NCI-H2227 (cell line): ENCODE data around the gene SAMD10.
"Not testable (repeated sequence)": the region's sequence is repeated elsewhere in the genome, so short reads cannot be mapped to it uniquely, and the experiment has no call there.

Experiments
- DNase-seq: peaks from one replicate; lab custom pipeline; 2025; ENCODE audit not compliant: unreplicated experiment; lab: John Stamatoyannopoulos, UW

The SAMD10 gene

DNA sequence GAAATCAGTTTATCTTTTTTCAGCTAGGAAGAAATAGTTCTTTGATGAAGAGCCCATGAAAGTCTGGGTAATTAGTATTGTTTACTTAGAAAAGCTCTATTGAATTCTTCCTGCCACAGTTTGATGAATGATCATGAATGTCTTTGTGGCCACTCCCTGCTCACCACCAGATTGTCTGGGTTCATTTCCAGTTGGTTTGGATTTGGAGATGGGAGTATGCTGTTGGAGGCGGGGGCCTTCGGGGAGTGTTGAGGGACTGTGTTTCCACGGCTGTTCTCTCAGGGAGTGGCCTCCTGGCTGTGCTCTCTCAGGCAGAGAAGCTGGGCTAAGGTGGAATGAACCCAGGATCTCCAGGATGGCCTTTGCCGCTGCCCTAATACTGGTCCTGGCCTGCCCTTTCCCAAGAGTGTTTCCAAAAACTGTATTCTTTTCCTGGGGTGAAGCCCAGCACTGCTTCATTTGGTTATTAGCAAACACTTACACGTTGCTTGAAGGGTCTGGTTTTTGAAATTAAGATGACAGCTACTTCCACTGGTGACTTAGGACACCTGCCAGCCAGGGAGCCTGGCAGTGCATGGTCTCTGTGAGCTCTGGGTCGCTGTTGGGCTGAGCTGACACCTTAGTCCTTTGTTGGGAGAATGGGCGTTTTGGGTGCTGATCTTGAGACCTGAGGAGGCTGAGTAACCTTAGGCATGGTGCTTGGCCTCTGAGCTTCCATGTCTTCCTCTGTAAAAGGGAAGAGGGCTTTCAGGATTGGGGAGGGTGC is 24.7 kb upstream of the SAMD10 start:
- DNase-seq: no peak

DNA sequence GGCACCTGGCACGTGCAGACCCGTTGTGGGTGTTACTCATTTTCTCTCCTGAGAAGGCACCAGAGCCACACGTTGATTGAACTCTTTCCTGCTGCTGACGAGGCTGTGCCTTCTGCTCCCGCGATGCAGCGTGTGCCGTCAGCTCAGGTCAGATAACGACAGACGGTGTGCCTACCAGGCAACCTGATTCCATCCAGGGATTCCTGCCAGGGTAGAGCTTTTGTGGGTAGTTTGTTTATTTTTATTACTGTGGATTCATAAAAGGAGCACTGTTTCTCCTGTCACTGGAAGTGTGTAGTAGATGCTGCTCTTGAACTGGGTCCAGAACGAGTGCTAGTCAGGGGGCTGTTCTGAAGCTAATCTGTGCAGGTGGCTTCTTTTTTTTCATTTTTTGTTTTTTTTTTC is 22.2 kb upstream of the SAMD10 start:
- no peak for DNase-seq

DNA sequence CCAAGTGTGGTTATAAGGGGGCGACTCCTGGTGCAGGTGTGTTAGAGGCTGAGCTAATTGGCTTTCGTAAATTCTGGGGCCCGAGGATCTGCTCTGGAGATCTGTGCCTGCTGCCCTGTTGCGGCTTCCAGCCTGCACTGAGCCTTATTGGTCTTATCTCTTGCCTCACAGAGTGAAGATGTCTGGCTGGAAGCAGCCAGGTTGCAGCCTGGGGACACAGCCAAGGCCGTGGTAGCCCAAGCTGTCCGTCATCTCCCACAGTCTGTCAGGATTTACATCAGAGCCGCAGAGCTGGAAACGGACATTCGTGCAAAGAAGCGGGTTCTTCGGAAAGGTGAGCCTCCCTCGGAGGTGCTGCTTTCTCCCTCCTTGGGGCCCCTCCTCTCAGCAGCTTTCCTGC is 21.5 kb upstream of the SAMD10 start:
- DNase-seq: no peak

DNA sequence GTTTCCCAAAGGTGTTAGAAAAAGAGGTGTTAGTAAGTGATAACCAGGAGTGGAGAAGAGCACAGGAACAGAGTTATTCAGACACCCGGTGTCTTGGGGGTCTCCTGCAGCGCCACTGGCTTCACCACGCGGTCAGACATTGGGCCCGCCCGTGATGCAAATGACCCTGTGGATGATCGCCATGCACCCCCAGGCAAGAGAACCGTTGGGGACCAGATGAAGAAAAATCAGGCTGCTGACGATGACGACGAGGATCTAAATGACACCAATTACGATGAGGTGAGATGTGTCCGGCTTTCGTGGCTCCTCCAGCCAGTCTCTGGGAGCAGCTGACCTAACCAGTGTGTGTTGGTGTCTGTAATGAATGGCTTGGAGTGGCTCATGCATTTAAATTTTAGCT is 3.5 kb upstream of the SAMD10 start:
- DNase-seq: no peak

DNA sequence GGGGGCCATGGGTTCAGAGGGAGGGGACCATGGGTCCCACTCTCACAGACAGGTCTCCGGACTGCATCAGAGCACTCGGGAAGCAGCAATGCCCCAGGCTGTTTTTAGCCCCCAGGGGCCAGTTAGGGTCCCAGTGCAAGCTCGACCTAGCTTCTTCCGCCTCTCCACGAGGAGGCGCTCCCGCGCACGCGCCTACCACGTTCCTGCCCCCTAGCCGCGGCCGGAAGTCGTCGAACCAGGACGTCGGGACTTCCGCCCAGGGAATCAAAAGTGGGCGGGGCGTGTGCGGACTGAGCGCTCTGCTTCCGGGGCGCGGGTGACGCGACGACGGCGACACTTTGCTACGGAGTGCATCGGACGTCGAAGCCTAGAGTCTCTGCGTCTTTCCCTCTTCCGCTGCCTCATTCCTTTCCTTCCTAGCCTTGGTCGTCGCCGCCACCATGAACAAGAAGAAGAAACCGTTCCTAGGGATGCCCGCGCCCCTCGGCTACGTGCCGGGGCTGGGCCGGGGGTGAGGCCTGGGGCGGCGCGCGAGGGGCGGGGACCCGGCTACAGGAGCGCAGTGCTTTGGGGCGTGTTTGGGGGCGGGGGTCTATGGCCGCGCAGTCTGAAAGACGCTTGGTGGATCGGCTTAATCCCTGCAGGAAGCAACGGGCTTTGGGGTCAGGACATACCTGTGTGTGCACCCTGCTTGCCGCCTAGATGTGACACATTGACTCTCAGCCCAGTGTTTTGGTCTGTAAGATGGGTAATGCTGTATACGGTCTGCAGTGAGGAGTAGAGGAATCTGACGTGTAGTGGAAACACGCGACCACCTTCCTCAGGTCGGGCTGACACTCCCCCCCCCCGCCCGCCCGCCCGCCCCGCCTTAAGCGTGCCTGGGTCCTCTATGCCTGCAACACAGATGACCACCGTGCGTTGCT is 1.6 kb upstream of the SAMD10 start, which contains the start of gene PRPF6:
TSS of gene PRPF6 (plus strand) at position 327 of the 923 bp plus-strand sequence. CDS start at position 441, 114 bp downstream.
- peak; percentile 99 for DNase-seq

DNA sequence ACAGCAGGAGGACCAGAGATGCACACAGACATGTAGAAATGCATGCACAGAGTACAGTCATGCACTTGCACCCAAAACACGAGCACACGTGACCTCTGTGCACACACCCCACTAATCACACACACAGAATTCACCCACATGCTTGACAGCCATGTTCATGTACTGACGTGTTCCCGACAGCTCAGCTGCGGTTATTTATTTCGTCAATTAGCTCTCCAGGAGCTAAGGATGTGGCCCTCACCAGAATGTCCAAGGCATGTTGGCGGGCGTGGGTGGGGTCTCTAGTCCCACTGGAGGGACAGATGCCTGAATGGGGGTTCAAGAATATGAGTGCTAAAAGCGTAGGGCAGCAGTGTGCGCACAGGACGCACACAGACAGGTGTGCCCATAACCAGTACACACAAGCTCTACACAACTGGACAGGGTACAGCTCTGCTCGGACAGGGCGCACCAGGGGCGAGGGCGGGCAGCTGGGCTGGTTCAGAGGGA is 919 bp upstream of the SAMD10 start:
- no peak for DNase-seq

DNA sequence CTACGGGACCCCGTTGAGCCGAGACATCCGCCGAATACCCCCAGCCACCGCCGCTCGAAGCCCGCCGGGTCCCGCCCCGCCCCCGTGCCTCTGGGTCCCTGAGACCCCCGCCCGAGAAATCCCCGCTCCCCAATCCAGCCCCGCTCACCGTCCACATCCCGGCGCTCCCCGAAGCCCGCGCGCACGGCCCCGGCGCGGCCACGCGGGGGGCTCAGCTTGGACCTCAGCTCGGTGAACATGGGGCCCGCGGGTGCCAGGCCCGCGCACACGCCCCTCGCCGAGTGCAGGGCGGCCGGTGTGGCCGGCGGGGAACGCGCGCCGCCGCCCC is 249 bp downstream of the SAMD10 start:
- no peak for DNase-seq

DNA sequence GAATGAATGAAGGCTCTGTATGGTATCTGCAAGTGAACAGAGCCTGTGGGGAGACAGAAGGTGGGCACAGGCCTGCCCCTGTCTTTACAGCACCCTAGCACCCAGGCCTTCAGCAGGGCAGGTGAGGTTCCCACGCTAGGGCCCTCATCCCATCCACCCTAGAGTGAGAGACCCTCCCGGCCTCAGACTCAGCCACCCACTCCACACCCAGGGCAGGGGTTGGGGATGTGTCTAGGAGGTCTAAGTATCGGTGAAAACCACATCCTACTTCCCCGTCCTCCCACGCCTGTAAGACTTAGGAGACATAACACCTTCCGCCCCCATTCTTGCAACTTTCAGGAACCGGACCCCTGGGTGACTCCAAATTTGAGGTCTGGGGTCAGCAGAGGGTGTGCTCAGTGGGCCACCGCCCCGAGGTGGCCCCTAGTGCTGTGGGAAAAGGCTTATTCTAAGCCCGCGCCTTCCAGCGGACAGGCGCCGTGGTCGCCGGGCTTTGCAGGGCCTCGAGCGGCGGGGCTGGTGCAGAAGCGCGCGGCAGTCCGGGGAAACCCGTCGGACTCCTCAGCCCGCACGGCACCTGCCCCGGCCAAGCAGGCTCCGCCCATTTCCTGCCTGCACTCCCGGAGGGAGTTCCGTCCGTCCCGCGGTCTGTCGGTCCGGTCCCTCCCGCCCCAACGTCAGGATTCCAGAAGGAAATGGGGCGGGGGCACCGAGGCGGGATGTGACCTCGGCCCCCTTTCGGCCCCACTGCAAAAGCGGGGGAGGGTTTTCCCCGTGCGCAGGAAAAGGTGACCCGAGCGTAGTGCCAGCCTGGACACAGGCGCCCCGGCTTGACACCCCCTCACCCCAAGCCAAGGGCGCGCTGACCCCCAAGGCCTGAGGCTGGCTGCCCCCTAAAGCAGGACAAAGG is 868 bp downstream of the SAMD10 start:
- DNase-seq: peak; percentile 82

DNA sequence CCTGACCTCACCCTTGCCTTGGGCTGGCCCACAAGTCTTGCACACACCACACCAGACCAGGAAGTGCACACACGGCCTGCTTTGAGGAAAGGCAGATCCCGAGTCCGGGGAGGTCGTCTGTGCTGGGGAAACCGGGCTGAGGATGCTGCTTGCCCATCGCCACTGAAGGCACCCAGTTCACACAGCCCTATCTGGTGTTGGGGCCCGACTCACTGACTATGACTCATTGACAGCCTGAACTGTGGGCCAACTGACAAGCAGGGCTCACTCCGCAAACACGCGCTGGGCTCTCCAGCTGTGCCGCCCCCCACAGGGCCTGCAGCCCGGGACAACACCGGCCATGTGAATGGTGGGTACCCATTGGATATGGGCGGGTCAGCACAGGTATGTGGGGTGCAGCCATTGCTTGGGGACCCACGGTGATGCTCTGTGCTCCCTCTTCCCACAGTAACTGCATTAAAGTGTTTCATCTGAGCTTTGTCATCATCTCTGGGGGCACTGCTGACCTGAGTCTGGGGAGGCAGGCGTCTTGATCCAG is 1.6 kb downstream of the SAMD10 start:
- no peak for DNase-seq

DNA sequence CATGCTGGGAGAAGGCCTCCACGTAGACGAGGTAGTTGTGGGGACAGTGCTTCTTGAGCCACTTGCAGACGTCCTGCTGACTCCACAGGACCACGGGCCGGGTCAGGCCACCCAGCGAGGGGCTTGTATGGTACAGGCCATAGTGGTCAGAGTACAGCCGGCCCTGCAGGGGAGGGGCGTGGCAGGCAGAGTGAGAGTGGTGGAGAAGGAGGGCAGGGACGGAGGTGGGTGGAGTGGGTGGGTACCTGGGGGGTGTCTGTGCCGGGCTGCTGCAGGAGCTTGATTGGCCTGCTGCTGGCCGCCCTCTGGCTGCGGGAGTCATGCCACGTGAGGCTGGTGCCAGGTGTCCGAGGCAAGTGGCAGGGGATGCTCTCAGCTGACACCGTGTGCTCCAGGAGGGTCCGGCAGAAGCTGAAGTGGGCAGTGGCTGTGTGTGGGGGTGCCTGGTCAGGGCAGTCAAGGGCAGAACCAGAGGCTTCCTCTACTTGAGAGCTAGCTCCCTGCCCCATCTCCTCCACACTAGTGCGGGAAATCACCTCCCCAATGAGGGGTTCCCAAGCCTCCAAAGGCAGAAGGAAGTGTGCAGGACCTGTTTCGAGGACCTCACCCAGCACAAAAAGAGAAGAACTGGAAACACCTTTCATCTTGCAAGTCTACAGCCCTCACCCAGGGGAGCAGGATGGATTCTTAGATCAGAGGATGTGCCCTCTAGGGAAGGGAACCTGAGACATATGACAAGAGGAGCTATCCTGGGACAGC is 2.3 kb downstream of the SAMD10 start:
- DNase-seq: no peak

DNA sequence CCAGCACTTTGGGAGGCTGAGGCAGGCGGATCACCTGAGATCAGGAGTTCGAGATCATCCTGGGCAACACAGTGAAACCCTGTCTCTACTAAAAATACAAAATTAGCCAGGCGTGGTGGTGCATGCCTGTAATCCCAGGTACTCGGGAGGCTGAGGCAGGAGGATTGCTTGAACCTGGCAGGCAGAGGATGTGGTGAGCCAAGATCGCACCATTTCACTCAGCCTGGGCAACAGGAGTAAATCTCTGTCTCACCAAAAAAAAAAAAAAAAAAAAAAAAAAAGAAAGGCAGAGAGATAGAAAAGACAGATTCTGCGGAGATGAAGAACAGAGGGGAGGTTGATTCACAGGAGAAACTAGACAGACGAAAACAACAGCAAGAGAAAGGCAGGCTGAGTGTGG is 2.9 kb downstream of the SAMD10 start:
- not testable (repeated sequence) for DNase-seq

DNA sequence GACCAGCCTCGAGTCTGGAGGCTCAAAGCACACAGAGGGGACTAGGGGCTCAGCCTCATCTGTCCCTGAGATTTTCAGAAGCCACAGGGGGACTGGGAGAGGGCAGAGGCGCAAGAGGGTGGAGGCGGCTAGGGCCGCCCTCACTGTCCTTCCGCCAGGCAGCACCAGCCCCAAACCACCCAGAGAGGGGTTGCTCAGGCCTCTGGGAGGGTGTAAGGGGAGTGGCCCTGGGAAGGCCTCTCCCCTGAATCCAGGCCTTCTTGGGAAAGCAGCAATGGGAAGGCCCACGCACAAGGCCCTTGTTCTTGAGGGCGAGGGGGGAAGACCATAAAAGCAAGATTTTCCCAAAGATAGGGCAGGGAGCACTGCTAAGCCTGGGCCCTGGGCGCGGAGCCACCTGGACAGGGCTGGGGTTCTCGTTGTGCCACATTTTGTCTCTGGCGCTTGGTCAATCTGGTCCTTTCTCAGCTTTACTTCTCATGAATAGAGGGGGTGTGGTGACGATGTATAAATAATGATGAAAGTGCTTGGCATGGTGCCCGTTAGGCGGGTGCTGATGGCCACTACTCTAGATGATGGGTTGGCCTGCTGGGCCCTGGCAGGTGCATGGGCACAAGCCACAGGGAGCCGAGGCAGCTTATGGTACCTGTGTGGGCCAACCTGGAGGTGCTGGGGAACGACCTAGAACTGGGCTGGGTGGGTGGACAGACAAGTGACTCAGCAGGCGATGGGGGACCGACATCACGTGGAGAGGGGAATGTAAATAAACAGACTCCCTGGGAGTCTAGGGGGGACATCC is 4.8 kb downstream of the SAMD10 start:
- DNase-seq: no peak

DNA sequence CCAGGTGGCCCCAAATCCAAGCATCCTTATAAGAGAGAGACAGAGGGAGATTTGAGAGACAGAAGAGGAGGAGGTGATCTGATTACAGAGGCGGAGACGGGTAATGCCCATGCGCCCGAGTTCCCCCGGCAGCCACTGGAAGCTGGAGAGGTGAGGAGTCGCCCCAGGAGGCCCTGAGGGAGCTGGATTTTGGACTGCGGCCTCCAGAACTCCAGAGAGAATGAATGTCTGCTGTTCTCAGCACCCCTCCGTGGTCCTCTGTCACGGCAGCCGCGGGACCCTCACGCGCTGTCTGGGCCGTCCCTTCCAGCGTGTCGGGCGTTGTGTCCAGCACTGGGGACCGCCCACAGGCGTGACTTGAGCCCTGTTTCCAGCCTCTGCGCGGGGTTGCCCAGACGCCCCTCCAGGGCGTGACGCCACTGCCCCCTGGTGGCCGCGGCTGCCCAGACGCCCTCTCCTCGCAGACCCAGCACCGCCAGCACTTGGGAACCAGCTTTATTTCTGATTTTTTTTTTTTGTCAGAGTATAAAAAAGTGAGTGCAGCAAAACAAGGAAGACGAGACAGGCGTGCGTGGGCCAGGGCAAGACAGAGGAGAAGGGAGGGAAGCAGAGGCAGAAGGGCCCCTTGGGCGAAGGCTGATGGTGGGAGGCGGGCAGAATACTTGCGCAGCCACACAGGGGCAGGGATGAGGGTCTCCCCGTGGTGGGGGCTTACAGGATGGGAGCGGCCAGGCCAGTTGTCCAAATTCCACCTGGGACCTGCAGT is 5.6 kb downstream of the SAMD10 start:
- peak; percentile 93 for DNase-seq

DNA sequence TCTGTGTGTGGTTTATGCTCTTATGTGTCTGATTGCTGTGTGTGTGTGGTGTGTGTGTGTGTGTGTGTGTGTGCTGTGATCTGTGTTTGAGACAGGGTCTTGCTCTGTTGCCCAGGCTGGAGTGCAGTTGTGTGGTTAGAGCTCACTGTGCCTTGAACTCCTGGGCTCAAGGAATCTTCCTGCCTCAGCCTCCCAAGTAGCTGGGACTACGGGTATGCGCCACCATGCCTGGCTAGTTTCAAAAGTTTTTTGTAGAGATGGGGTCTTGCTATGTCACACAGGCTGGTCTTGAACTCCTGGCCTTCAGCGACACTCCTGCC is 6.3 kb downstream of the SAMD10 start:
- DNase-seq: no peak

DNA sequence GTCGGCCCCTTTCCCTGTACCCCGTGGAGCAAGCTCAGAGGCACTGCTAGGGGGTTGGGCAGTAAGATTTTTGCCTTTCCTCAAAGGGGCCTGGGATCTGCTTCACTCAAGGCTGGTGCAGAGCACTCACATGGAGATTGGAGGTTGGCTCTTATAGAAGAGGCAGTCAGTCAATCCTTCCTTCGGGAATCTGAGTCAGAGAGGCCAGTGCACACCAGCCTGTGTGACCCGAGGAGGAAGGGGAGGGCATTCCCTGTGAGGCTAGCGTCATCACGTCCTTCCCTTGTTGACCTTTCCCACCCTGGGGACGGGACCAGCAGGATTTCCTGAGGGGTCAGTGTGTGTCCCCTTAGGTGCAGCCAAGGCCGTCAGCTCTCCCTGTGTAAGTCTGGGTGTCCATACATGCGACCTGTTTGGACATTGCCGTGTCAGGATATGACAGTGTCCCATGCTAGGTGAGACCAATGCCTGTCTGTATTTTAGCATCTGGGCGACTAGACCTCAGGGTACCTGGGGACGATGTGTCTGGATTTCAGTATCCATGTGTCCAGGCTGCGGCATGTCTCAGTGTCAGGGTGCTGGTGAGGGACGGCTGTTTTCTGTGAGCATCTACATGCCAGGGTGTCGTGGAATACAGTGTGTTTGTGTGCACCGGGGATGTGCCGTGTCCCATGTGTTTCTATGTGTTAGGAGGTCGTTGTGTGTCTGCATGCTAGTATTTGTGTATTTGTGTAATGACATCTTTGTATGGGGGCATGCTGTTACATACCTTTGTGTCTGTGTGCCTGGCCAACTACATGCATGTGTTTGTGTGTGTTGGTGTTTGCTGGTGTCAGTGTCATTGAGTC is 6.9 kb downstream of the SAMD10 start:
- no peak for DNase-seq

DNA sequence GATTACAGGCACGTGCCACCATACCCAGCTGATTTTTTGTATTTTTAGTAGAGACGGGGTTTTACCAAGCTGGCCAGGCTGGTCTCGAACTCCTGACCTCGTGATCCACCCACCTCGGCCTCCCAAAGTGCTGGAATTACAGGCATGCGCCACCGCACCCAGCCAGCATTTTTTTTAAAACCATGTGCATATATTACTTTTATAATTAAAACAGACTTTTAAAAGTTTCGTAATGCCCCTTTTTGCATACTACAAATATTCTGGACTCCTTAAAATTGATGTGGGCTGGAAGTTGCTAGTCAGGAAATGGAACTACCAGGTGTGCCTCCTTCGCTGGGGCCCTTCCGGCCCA is 7.5 kb downstream of the SAMD10 start:
- not testable (repeated sequence) for DNase-seq

DNA sequence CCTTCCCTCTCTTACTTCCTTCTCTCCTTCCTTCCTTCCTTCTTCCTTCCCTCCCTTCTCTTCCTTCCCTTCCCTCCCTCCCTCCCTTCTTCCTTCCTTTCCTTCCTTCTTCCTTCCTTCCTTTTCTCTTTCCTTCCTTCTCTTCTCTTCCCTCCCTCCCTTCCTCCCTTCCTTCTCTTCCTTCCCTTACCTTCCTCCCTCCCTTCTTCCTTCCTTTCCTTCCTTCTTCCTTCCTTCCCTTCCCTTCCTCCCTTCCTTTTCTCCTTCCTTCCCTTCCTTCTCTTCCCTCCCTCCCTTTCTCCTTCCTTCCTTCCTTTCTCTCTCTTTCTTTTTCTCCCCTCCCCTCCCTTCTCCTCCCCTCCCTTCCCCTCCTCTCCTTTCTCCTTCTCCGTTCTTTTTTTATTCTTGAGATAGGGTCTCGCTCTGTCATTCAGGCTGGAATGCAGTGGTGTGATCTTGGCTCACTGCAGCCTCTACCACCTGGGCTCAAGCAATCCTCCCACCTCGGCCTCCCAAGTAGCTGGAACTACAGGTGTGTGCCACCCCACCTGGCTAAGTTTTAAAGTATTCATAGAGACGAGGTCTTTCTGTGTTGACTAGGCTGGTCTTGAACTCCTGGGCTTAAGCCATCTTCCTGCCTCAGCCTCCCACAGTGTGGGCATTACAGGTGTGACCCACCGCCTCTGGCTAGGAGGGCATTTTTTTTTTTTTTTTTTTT is 8.6 kb downstream of the SAMD10 start:
- no peak for DNase-seq
